B cell (primary cell): ENCODE measurements around the gene LCN15. TPM values are rescaled to one million over a fixed set of nuclear protein-coding genes. Genes with fewer than 3 reads are reported as not detected.

Source experiments
- ATAC-seq: fragments of 200-7000 bp; cut with Tn5 transposase; one replicate; pipeline ENCODE4 v1.10.0; 2021; ENCODE audit warnings: low read depth, mild to moderate bottlenecking, moderate number of reproducible peaks, moderate library complexity
- CTCF ChIA-PET: fragments of 350-600 bp; sonication (Branson Sonifier 250); formaldehyde crosslinking; loops from one replicate; lab custom pipeline; 2021; ENCODE audit warnings: antibody characterized with exemption, inconsistent platforms; lab: Charles Lee
- POLR2A ChIA-PET: fragments of 350-600 bp; sonication (Branson Sonifier 250); formaldehyde crosslinking; loops from one replicate; lab custom pipeline; 2021; ENCODE audit warnings: antibody characterized with exemption; lab: Charles Lee
- DNase-seq: peaks from one replicate; pipeline ENCODE4 v3.0.0; 2013
- H2AFZ ChIP-seq: 2 replicates; pipeline ENCODE4 v1.6.1; 2012; ENCODE audit warnings: mild to moderate bottlenecking, low read depth, low read length; ENCODE audit not compliant: insufficient read depth, poor library complexity, severe bottlenecking
- H3K27ac ChIP-seq, 2 donors: 1 replicate in 1 of 2; 2 replicates in 1 of 2; pipeline ENCODE4 v1.5.1; 2012 to 2013; ENCODE audit warnings: low read length in 2 of 2, mild to moderate bottlenecking in 2 of 2, moderate library complexity in 1 of 2
- H3K27me3 ChIP-seq, 4 experiments: fragments of 200-600 bp in 1 of 4; sonication (generic) in 1 of 4; replicated peaks in 1 of 4; 1 replicate in 2 of 4; 2 replicates in 2 of 4; pipeline versions ENCODE4 v1.6.1 to v1.7.0; 2013 to 2016; ENCODE audit warnings: low read length in 3 of 4, mild to moderate bottlenecking in 2 of 4, mixed read lengths in 1 of 4, moderate library complexity in 1 of 4; ENCODE audit not compliant: insufficient read depth in 4 of 4, control insufficient read depth in 3 of 4; ENCODE audit errors: control extremely low read depth in 1 of 4
- H3K36me3 ChIP-seq, 2 experiments: replicated peaks in 1 of 2; 1 replicate in 1 of 2; 2 replicates in 1 of 2; pipeline versions ENCODE4 v1.6.1 to v1.7.1; 2013; ENCODE audit warnings: low read length in 1 of 2; ENCODE audit not compliant: insufficient read depth in 2 of 2, control insufficient read depth in 1 of 2; ENCODE audit errors: control extremely low read depth in 1 of 2, extremely low read depth in 1 of 2
- H3K4me1 ChIP-seq, 2 donors: fragments of 200-600 bp in 1 of 2; sonication (generic) in 1 of 2; 1 replicate in 1 of 2; 2 replicates in 1 of 2; pipeline versions ENCODE4 v1.5.1 to v1.6.1; 2013 to 2017; ENCODE audit warnings: low read length in 2 of 2; ENCODE audit not compliant: control insufficient read depth in 2 of 2, insufficient read depth in 2 of 2
- H3K4me2 ChIP-seq: replicated peaks from 2 replicates; pipeline ENCODE3; 2012; ENCODE audit warnings: mild to moderate bottlenecking, low read depth, low read length; ENCODE audit not compliant: poor library complexity, severe bottlenecking
- H3K4me3 ChIP-seq, 5 experiments: fragments of 200-600 bp in 1 of 5; sonication (generic) in 1 of 5; 1 replicate in 3 of 5; 2 replicates in 2 of 5; pipeline versions ENCODE4 v1.5.1 to v1.7.0; 2011 to 2016; ENCODE audit warnings: low read length in 4 of 5, mild to moderate bottlenecking in 4 of 5, low read depth in 2 of 5, control low read depth in 1 of 5, moderate library complexity in 1 of 5; ENCODE audit not compliant: insufficient read depth in 1 of 5; ENCODE audit errors: control extremely low read depth in 1 of 5, extremely low read depth in 1 of 5
- H3K79me2 ChIP-seq: fragments of 200-600 bp; sonication (generic); one replicate; pipeline ENCODE4 v1.6.0; 2016; ENCODE audit warnings: low read length; ENCODE audit not compliant: control insufficient read depth, insufficient read depth
- H3K9ac ChIP-seq: fragments of 200-600 bp; sonication (generic); 2 replicates; pipeline ENCODE4 v1.6.1; 2017; ENCODE audit warnings: mild to moderate bottlenecking, low read length, moderate library complexity
- H3K9me3 ChIP-seq, 3 donors: one replicate each; pipeline versions ENCODE4 v1.6.1 to v1.7.1; 2013; ENCODE audit warnings: low read length in 2 of 3; ENCODE audit not compliant: control insufficient read depth in 2 of 3, insufficient read depth in 1 of 3; ENCODE audit errors: control extremely low read depth in 1 of 3
- H4K20me1 ChIP-seq: 2 replicates; pipeline ENCODE4 v1.6.0; 2012; ENCODE audit warnings: mild to moderate bottlenecking, low read length; ENCODE audit not compliant: insufficient read depth, control insufficient read depth, poor library complexity, severe bottlenecking
- H3K27ac Mint-ChIP-seq: one replicate; pipeline ENCODE4 v1.8.0; 2021; ENCODE audit warnings: mixed read lengths
- H3K27me3 Mint-ChIP-seq: one replicate; pipeline ENCODE4 v1.8.0; 2021; ENCODE audit warnings: mixed read lengths
- H3K4me1 Mint-ChIP-seq: one replicate; pipeline ENCODE4 v1.8.0; 2021; ENCODE audit warnings: mixed read lengths
- H3K4me3 Mint-ChIP-seq: one replicate; pipeline ENCODE4 v1.8.0; 2021; ENCODE audit warnings: mixed read lengths
- H3K9me3 Mint-ChIP-seq: one replicate; pipeline ENCODE4 v1.8.0; 2022; ENCODE audit warnings: mixed read lengths; ENCODE audit not compliant: insufficient read depth
- CTCF ChIP-seq: fragments of 200-600 bp; IDR thresholded peaks from one replicate; pipeline ENCODE4 v1.8.0; 2022; ENCODE audit warnings: antibody characterized with exemption, mild to moderate bottlenecking
- EZH2 ChIP-seq: IDR thresholded peaks from 2 replicates; pipeline ENCODE4 v1.6.1; 2012; ENCODE audit warnings: borderline replicate concordance, low read depth, mild to moderate bottlenecking, moderate library complexity, low read length; ENCODE audit not compliant: insufficient read depth, poor library complexity, severe bottlenecking
- WGBS: methylation state at CpG from one replicate; pipeline ENCODE4 v1.1.5; 2013; ENCODE audit warnings: missing lambda C conversion rate; ENCODE audit not compliant: insufficient coverage; 5-methylcytosine and 5-hydroxymethylcytosine counted together
- intact Hi-C: fragments of 100-400 bp; cut with micrococcal nuclease; formaldehyde crosslinking; loops from one replicate; pipeline ENCODE4 v1.10.0; 2022
- polyA plus RNA-seq: library from polyadenylated mRNA; depleted of rRNA; stranded (reverse); fragments of >200 nt; gene quantifications from 2 replicates; pipeline ENCODE4 v1.2.3, GENCODE V29; 2012
- total RNA-seq, 2 donors: library from RNA; stranded (reverse); fragments of 120-200 nt in 1 of 2; gene quantifications; 1 replicate in 1 of 2; 2 replicates in 1 of 2; pipeline versions ENCODE4 v1.2.3 to v1.2.4, GENCODE V29; 2013 to 2022

The LCN15 gene
- total and polyA plus RNA-seq, 2 donors (not counting 1 experiment from before 2014, with no cell fraction given) = not detected

GRCh38 chr9:136794281-136794999 lies 30.1 kb upstream of the LCN15 start:
- Histone ChIP-seq H3K4me2 (no peak overlapping the region), H3K9ac (no peak overlapping the region), H3K9me3 (no peaks in the 10 kb centered on the region), H3K4me1 (peaks cover 24 to 30% of the 10 kb centered on the region in 2 donors), H3K27ac (no peak overlapping the region), H3K79me2 (peaks cover 4% of the 10 kb centered on the region), H4K20me1 (peaks cover 12% of the 10 kb centered on the region), H3K4me3 (no peak overlapping the region), H3K27me3 (peaks cover 0 to 16% (median 8%) of the 10 kb centered on the region in 4 experiments), H3K36me3 (peaks cover 0 to 4% of the 10 kb centered on the region in 2 experiments), H2AFZ (no peak overlapping the region)
- WGBS = 97% methylated on average over 11 of the region's 14 CpGs
- H3K27me3 Mint-ChIP-seq = peaks cover 6% of the 10 kb centered on the region
- DNase-seq (no peak), ATAC-seq (no peak)
- TF ChIP-seq CTCF = no peak
- TF ChIP-seq EZH2 = no peak
- POLR2A ChIA-PET = no interaction called here
- H3K4me1 Mint-ChIP-seq = peaks cover 20% of the 10 kb centered on the region
- H3K4me3 Mint-ChIP-seq = no peak overlapping the region
- no peaks in the 10 kb centered on the region for H3K9me3 Mint-ChIP-seq
- intact Hi-C loops = loop anchor here (10.0 kb wide), 1 partner anchor 660 kb away; the partner anchor contains the start of gene NSMF
- no peak overlapping the region for H3K27ac Mint-ChIP-seq
- CTCF ChIA-PET = interaction anchor here (0.7 to 10.5 kb wide), 7 partner anchors 11 to 252 kb away, joined by 3 to 106 read pairs (median 4); partner anchors contain the start of genes AJM1 and RABL6
